Rectal smooth muscle tissue (tissue), 1 donor: ENCODE results near the gene CYTIP.
"Not testable (repeated sequence)": the region's sequence is repeated elsewhere in the genome, so short reads cannot be mapped to it uniquely, and the experiment has no call there.

Experiments used
- H3K27ac ChIP-seq: one replicate; pipeline ENCODE4 v1.7.0; 2013; ENCODE audit warnings: low read depth, low read length, inconsistent platforms
- H3K27me3 ChIP-seq: one replicate; pipeline ENCODE4 v1.7.0; 2013; ENCODE audit warnings: low read length; ENCODE audit not compliant: control insufficient read depth, insufficient read depth
- H3K36me3 ChIP-seq: one replicate; pipeline ENCODE4 v1.7.0; 2013; ENCODE audit warnings: low read length; ENCODE audit not compliant: control insufficient read depth, insufficient read depth
- H3K4me1 ChIP-seq: one replicate; pipeline ENCODE4 v1.7.0; 2013; ENCODE audit warnings: low read length; ENCODE audit not compliant: control insufficient read depth, insufficient read depth
- H3K4me3 ChIP-seq: one replicate; pipeline ENCODE4 v1.7.0; 2013; ENCODE audit warnings: low read length
- H3K9ac ChIP-seq: one replicate; pipeline ENCODE4 v1.7.0; 2013; ENCODE audit warnings: low read length

CYTIP gene

GRCh38 chr2:157413326-157414035 lies 30.4 kb downstream of the CYTIP start:
- Histone ChIP-seq H3K4me1 (no peaks in the 10 kb centered on the region), H3K9ac (no peak overlapping the region), H3K27ac (no peak overlapping the region), H3K27me3 (no peaks in the 10 kb centered on the region), H3K36me3 (no peaks in the 10 kb centered on the region), H3K4me3 (no peak overlapping the region)

GRCh38 chr2:157411624-157412336 lies 32.1 kb downstream of the CYTIP start:
- Histone ChIP-seq H3K36me3 (no peaks in the 10 kb centered on the region), H3K4me3 (no peak overlapping the region), H3K27me3 (no peaks in the 10 kb centered on the region), H3K9ac (no peak overlapping the region), H3K4me1 (no peaks in the 10 kb centered on the region), H3K27ac (no peak overlapping the region)

- H3K4me3 ChIP-seq, H3K36me3 ChIP-seq, H3K27ac ChIP-seq, H3K27me3 ChIP-seq, H3K9ac ChIP-seq, H3K4me1 ChIP-seq: not testable (repeated sequence)
Observed at GRCh38 chr2:157405398-157405797, 38.5 kb downstream of the CYTIP start.

- H3K4me3 ChIP-seq: no peak overlapping the region
- H3K4me1 ChIP-seq: no peaks in the 10 kb centered on the region
- no peak overlapping the region for H3K9ac ChIP-seq
- H3K27ac ChIP-seq: no peak overlapping the region
- H3K27me3 ChIP-seq: no peaks in the 10 kb centered on the region
- no peaks in the 10 kb centered on the region for H3K36me3 ChIP-seq
Observed at GRCh38 chr2:157404363-157404762, 39.5 kb downstream of the CYTIP start.

GRCh38 chr2:157402801-157403485 lies 40.9 kb downstream of the CYTIP start:
- H3K4me3 ChIP-seq, H3K9ac ChIP-seq, H3K27me3 ChIP-seq, H3K36me3 ChIP-seq, H3K27ac ChIP-seq, H3K4me1 ChIP-seq: not testable (repeated sequence)

GRCh38 chr2:157395811-157396210 lies 48.1 kb downstream of the CYTIP start:
- H3K4me3 ChIP-seq: no peak overlapping the region
- no peak overlapping the region for H3K27ac ChIP-seq
- no peaks in the 10 kb centered on the region for H3K36me3 ChIP-seq
- no peak overlapping the region for H3K9ac ChIP-seq
- H3K27me3 ChIP-seq: no peaks in the 10 kb centered on the region
- H3K4me1 ChIP-seq: no peaks in the 10 kb centered on the region

GRCh38 chr2:157394928-157395327 lies 49.0 kb downstream of the CYTIP start:
- Histone ChIP-seq H3K27me3 (no peaks in the 10 kb centered on the region), H3K9ac (no peak overlapping the region), H3K4me3 (no peak overlapping the region), H3K4me1 (no peaks in the 10 kb centered on the region), H3K36me3 (no peaks in the 10 kb centered on the region), H3K27ac (no peak overlapping the region)

- Histone ChIP-seq H3K4me1 (no peaks in the 10 kb centered on the region), H3K36me3 (no peaks in the 10 kb centered on the region), H3K4me3 (no peak overlapping the region), H3K27ac (no peak overlapping the region), H3K27me3 (no peaks in the 10 kb centered on the region), H3K9ac (no peak overlapping the region)
Observed at GRCh38 chr2:157393348-157393747, 50.5 kb downstream of the CYTIP start.

- H3K36me3 ChIP-seq: no peaks in the 10 kb centered on the region
- H3K9ac ChIP-seq: no peak overlapping the region
- H3K4me3 ChIP-seq: no peak overlapping the region
- no peaks in the 10 kb centered on the region for H3K4me1 ChIP-seq
- H3K27ac ChIP-seq: no peak overlapping the region
- no peaks in the 10 kb centered on the region for H3K27me3 ChIP-seq
Observed at GRCh38 chr2:157388827-157389226, 55.1 kb downstream of the CYTIP start.

- H3K9ac ChIP-seq: no peak overlapping the region
- no peaks in the 10 kb centered on the region for H3K27me3 ChIP-seq
- no peak overlapping the region for H3K4me3 ChIP-seq
- H3K4me1 ChIP-seq: no peaks in the 10 kb centered on the region
- H3K27ac ChIP-seq: no peak overlapping the region
- no peaks in the 10 kb centered on the region for H3K36me3 ChIP-seq
Observed at GRCh38 chr2:157386747-157387146, 57.1 kb downstream of the CYTIP start.

- Histone ChIP-seq H3K27me3 (no peaks in the 10 kb centered on the region), H3K4me3 (no peak overlapping the region), H3K36me3 (no peaks in the 10 kb centered on the region), H3K9ac (no peak overlapping the region), H3K27ac (no peak overlapping the region), H3K4me1 (no peaks in the 10 kb centered on the region)
Observed at GRCh38 chr2:157386247-157386646, 57.6 kb downstream of the CYTIP start.

- Histone ChIP-seq H3K36me3 (no peaks in the 10 kb centered on the region), H3K27ac (no peak overlapping the region), H3K4me3 (no peak overlapping the region), H3K27me3 (no peaks in the 10 kb centered on the region), H3K9ac (no peak overlapping the region), H3K4me1 (no peaks in the 10 kb centered on the region)
Observed at GRCh38 chr2:157377861-157378260, 66.0 kb downstream of the CYTIP start.
